Stimulated activated CD4-positive, alpha-beta T cell treated with anti-CD3 and anti-CD28 coated beads, Interleukin-4, amount 100 ng/mL, for 24 hours (primary cell): ENCODE measurements around the gene TESK2.
"Not testable (repeated sequence)": the region's sequence is repeated elsewhere in the genome, so short reads cannot be mapped to it uniquely, and the experiment has no call there.

ENCODE experiments used
- DNase-seq: peaks from one replicate; pipeline ENCODE4 v3.0.0-alpha.2; 2020

The TESK2 gene

DNA sequence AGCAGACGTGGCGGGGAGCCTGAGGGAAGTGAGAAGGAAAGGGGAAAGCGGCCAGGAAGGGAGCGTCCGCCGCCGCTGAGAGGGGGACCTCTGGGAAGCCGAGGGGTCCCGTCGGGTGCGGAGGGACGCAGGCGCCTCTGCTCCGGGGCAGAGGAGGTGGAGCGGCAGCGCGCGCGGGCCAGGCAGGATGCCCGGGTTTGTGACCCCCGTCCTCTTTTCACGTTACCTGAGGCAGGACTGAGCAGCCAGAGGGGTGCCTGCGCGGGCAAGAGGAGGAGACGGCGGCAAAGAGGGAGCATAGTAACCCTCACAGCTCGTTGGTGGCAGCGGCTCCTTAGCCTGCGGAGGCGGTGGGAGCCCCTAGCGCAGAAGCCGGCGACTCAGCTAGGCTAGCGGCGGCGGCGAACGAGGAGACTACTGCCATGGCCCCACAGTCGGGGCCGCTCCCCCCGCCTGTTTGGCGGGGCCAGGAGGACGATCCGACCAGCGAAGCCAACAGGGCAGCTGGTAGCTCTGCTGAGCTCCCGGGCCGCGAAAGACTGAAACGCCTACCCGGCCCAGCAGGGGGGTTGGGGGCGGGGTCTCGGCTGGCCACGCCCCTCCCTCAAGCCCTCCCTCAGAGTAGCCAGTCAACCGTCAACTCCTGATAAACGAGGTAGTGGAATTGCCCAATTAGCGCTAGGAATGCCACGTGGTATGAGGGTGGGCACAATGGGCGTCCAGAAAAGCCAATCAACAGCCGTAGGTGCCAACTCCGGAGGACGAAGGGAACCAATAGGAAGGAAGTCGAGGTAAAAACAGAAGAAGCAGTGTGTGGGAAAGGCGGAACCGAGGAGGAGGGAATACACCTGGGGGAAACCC, at the start of gene TESK2:
Gene TESK2 (minus strand): TSS at position 538 of the 861 bp plus-strand sequence. CDS start 33,378 bp downstream, outside the sequence.
- peak; percentile 96 for DNase-seq

DNA sequence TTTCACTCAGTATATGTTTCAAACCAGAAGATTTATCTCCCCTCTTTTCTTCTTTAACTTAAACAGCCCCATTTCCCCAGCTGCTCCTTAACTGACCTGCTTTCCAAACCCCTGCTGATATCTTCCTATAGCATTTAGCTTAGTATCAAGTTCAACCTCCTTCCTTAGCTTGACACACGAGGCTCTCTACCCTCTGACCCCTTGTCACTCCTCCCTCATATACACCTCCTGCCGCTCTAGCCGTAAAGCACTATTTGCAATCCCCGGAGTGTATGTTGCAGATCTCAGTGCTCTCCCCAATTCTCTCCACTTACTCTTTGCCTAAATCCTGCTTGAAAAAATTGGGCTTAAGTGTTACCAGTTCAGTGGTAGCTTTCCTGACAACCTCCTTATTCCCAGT, 45.9 kb upstream of the TESK2 start:
- no peak for DNase-seq

GRCh38 chr1:45535988-45536766, 45.2 kb upstream of the TESK2 start:
- DNase-seq: no peak

DNA sequence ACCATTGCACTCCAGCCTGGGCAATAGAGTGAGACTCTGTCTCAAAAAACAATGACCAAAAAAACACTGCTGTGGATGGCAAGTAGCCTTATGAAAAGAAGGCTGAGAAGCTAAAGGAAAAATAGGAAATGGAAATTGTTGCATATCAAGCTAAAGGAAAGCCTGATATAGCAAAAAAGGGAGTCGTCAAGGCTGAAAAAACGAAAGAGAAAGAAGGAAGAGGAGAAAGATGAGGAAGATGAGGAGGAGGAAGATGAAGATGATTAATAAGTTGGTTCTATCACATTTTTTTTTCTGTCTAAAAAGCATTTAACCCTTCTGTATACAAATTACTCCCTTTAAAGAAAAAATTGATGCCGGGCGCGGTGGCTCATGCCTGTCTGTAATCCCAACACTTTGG, 40.9 kb upstream of the TESK2 start:
- no peak for DNase-seq

GRCh38 chr1:45530632-45531135, 39.7 kb upstream of the TESK2 start:
- DNase-seq: no peak

GRCh38 chr1:45526135-45526644, 35.2 kb upstream of the TESK2 start:
- DNase-seq: no peak

GRCh38 chr1:45523975-45524374, 33.0 kb upstream of the TESK2 start:
- DNase-seq: not testable (repeated sequence)

DNA sequence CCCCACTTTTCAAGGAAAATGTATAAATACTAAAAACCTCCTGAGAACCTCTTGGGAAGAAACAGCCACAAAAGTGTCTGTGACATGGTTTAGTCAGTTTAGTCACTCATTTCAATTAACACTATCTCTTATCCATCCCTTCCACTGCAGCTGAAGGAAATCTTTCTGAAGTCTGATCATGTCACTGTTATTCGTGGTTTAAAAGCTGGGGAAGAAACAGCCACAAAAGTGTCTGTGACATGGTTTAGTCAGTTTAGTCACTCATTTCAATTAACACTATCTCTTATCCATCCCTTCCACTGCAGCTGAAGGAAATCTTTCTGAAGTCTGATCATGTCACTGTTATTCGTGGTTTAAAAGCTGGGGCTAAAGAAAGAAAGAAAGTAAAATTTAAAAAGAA, 32.6 kb upstream of the TESK2 start:
- DNase-seq: not testable (repeated sequence)

GRCh38 chr1:45522324-45523104, 31.6 kb upstream of the TESK2 start:
- DNase-seq: peak; percentile 30

GRCh38 chr1:45521413-45522323, 30.7 kb upstream of the TESK2 start, which contains the start of gene PRDX1:
Gene PRDX1 (minus strand): TSS chr1:45521884. CDS start chr1:45519043, 2,841 bp downstream.
- peak; percentile 99 for DNase-seq

- not testable (repeated sequence) for DNase-seq
Measured at GRCh38 chr1:45519774-45520173, 28.8 kb upstream of the TESK2 start.

GRCh38 chr1:45518910-45519309, 27.9 kb upstream of the TESK2 start:
- DNase-seq: no peak

DNA sequence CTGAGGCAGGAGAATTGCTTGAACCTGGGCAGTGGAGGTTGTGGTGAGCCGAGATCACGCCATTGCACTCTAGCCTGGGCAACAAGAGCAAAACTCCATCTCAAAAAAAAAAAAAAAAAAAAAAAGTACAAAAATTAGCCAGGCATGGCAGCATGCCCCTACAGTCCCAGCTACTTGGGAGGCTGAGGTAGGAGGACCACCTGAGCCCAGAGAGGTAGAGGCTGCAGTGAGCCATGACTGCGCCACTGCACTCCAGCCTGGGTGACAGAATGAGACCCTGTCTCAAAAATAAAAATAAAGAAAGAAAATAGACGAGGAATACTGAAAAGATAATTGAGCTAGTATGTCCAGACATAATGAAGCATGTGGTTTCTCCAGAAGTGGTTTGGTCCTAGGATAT, 27.4 kb upstream of the TESK2 start:
- DNase-seq: not testable (repeated sequence)

DNA sequence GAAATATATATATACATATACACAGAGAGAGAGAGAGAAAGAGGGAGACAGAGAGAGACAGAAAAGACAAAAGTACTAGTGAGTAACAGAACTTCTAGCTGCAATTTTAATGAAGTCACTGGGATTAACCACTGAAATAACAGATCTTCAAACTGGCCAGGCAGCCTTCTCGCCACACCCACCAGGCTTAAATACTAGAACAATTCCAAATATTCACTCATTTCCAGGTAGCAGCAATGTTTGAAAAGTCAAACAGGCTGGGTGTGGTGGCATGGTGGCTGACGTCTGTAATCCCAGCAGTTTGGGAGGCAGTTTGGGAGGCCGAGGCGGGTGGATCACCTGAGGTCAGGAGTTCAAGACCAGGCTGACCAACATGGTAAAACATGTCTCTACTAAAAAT, 25.5 kb upstream of the TESK2 start:
- no peak for DNase-seq

- DNase-seq: no peak
Measured at GRCh38 chr1:45516036-45516435, 25.1 kb upstream of the TESK2 start.

- DNase-seq: not testable (repeated sequence)
Measured at GRCh38 chr1:45513532-45514260, 22.7 kb upstream of the TESK2 start.

- peak; percentile 64 for DNase-seq
Measured at GRCh38 chr1:45512641-45513054, 21.7 kb upstream of the TESK2 start.

DNA sequence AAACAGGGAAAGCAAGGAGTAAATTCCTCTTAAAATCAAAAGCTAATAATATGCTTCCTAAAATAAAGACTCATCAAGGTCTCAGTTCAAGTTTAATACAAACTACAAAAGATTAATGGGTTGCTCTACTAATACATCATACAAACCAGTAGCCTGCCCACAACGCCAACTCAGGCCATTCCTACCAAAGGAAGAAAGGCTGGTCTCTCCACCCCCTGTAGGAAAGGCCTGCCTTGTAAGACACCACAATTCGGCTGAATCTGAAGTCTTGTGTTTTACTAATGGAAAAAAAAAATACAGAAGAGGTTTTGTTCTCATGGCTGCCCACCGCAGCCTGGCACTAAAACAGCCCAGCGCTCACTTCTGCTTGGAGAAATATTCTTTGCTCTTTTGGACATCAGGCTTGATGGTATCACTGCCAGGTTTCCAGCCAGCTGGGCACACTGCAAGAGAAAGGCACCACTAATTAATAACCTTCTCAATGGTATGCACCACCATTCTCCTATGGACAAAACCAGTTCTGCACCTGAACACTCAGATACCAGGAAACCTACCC, 20.1 kb upstream of the TESK2 start:
- DNase-seq: no peak

DNA sequence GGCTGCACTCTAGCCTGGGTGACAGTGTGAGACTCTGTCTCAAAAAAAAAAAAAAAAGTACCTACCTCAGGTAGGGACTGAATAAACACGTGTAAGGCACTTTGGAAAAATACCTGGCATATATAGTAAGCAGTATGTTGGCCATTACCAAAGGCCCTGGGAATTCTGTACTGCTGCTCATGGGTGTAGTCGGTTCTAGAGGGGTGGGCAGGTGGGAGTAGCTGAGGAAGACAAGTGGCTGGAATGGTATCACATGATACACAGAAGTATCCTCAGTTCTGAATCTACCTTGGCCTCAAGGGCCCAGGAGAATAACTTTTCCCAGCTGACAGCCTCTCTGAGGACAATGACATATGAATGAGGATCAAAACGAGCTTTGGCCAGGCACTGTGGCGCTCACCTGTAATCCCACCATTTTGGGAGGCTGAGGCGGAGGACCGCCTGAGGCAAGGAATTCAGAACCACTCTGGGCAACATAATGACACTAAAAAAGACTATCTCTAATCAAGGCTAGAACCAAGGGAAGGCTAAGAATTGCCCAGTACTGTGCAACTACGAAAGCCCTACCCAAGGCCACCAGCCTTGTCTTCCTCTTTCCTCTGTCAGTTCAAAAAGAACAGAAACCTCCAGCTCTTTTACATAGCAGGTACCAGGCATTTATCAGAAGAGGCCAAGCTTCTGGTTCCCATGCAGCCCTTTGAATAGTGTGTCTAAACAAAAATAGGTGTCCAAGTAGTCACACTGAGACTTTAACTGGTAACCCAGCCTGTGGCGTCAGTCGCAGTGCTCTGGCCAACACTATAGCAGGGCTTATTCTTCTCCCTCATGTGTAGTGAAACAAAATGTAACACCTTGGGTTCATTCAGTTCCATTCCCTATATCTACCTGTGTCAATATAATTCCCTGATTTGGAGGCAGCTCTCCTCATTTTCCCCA, 19.3 kb upstream of the TESK2 start:
- DNase-seq: no peak
